ENCODE data around the gene TNRC6B.

- TF ChIP-seq ZNF704 (tag by site-specific recombination; IDR thresholded peaks at IDR 0.05) (no peak), ZNF354C (tag by site-specific recombination; IDR thresholded peaks at IDR 0.05; ENCODE audit: borderline replicate concordance, low read depth) (no peak), ZNF580 (tag by site-specific recombination; IDR thresholded peaks at IDR 0.05) (no peak), CTCF (tag by site-specific recombination; IDR thresholded peaks at IDR 0.05) (no peak), MZF1 (tag by site-specific recombination; IDR thresholded peaks at IDR 0.05; ENCODE audit: borderline replicate concordance) (no peak), ZNF324 (tag by site-specific recombination; IDR thresholded peaks at IDR 0.05) (no peak), ATF2 (tag by site-specific recombination; IDR thresholded peaks at IDR 0.05; ENCODE audit: low read depth) (no peak), ZNF114 (tag by site-specific recombination; IDR thresholded peaks at IDR 0.05) (no peak), ZNF274 (IDR thresholded peaks at IDR 0.05; ENCODE audit: low read length) (no peak), ZNF274 (tag by site-specific recombination; IDR thresholded peaks at IDR 0.05; ENCODE audit: borderline replicate concordance) (no peak), ZNF391 (tag by site-specific recombination; IDR thresholded peaks at IDR 0.05; ENCODE audit: borderline replicate concordance, low read depth) (no peak), KLF8 (tag by site-specific recombination; IDR thresholded peaks at IDR 0.05) (no peak)
Measured at GRCh38 chr22:40366068-40366467, 188.3 kb downstream of the TNRC6B start.
